GM21528 (cell line): ENCODE data around the gene UGCG.
"Not testable (repeated sequence)": the region's sequence is repeated elsewhere in the genome, so short reads cannot be mapped to it uniquely, and the experiment has no call there.

Experiments
- ATAC-seq: cut with Tn5 transposase; IDR thresholded peaks from one replicate; pipeline ENCODE4 v1.9.1; 2021; ENCODE audit warnings: mild to moderate bottlenecking, moderate library complexity; ENCODE audit not compliant: unreplicated experiment, low FRiP score

Gene UGCG

GRCh38 chr9:111890334-111890733 lies 6.3 kb upstream of the UGCG start:
- ATAC-seq = no peak

- not testable (repeated sequence) for ATAC-seq
These were observed 5.7 kb upstream of the UGCG start for GRCh38 chr9:111890867-111891266.

GRCh38 chr9:111891910-111892499 lies 4.6 kb upstream of the UGCG start:
- peak; percentile 39 for ATAC-seq

- ATAC-seq = peak; percentile 47
These were observed 457 bp downstream of the UGCG start for GRCh38 chr9:111896942-111897600.

- ATAC-seq = peak; percentile 45
These were observed 1.1 kb downstream of the UGCG start for GRCh38 chr9:111897601-111898137.

GRCh38 chr9:111898331-111899096 lies 1.9 kb downstream of the UGCG start:
- ATAC-seq = no peak

- ATAC-seq = no peak
These were observed 3.7 kb downstream of the UGCG start for GRCh38 chr9:111900151-111900857.

- no peak for ATAC-seq
These were observed 4.4 kb downstream of the UGCG start for GRCh38 chr9:111900858-111901612.

- ATAC-seq = no peak
These were observed 6.0 kb downstream of the UGCG start for GRCh38 chr9:111902391-111903139.

- ATAC-seq = not testable (repeated sequence)
These were observed 6.9 kb downstream of the UGCG start for GRCh38 chr9:111903535-111903934.

- ATAC-seq = no peak
These were observed 7.4 kb downstream of the UGCG start for GRCh38 chr9:111904026-111904425.

- ATAC-seq = no peak
These were observed 8.3 kb downstream of the UGCG start for GRCh38 chr9:111904891-111905291.

- ATAC-seq = no peak
These were observed 10.5 kb downstream of the UGCG start for GRCh38 chr9:111907147-111907546.

GRCh38 chr9:111909444-111909843 lies 12.8 kb downstream of the UGCG start:
- ATAC-seq = no peak

GRCh38 chr9:111910428-111910827 lies 13.8 kb downstream of the UGCG start:
- ATAC-seq = no peak

- ATAC-seq = no peak
These were observed 16.5 kb downstream of the UGCG start for GRCh38 chr9:111913159-111913558.

GRCh38 chr9:111914749-111915424 lies 18.3 kb downstream of the UGCG start:
- no peak for ATAC-seq

- no peak for ATAC-seq
These were observed 18.8 kb downstream of the UGCG start for GRCh38 chr9:111915425-111915758.

GRCh38 chr9:111916234-111916645 lies 19.6 kb downstream of the UGCG start:
- no peak for ATAC-seq
